ENCODE results near the gene PRSS36.
A peak's percentile ranks its signal among the peaks of the same experiment; 100 is the strongest.

GRCh38 chr16:31094424-31095120 is 55.3 kb downstream of the PRSS36 start, which contains the start of gene VKORC1:
- TF ChIP-seq ZNF211 (tag by site-specific recombination; IDR thresholded peaks at IDR 0.05; ENCODE audit: low read depth) (no peak), CTCF (tag by site-specific recombination; IDR thresholded peaks at IDR 0.05) (no peak), ZBTB48 (tag by site-specific recombination; IDR thresholded peaks at IDR 0.05) (peak; percentile 92), ZNF202 (tag by site-specific recombination; IDR thresholded peaks at IDR 0.05; ENCODE audit: borderline replicate concordance) (no peak), ELK4 (IDR thresholded peaks at IDR 0.05; ENCODE audit: borderline replicate concordance, low read depth, low read length) (no peak), ZNF558 (tag by site-specific recombination; IDR thresholded peaks at IDR 0.05) (no peak; the same call in 1 of the 2 replicates), SETDB1 (IDR thresholded peaks at IDR 0.05; ENCODE audit: insufficient read length, low read length) (no peak), ZNF704 (tag by site-specific recombination; IDR thresholded peaks at IDR 0.05) (no peak), PBX3 (CRISPR knock-in tag; IDR thresholded peaks at IDR 0.05) (peak; percentile 43; the same call in 1 of the 2 replicates), ZNF501 (tag by site-specific recombination; IDR thresholded peaks at IDR 0.05) (peak; percentile 70; the same call in 1 of the 2 replicates), ZNF398 (tag by site-specific recombination; IDR thresholded peaks at IDR 0.05) (no peak), ZNF274 (IDR thresholded peaks at IDR 0.05; ENCODE audit: low read length) (no peak), ZNF274 (tag by site-specific recombination; IDR thresholded peaks at IDR 0.05; ENCODE audit: borderline replicate concordance) (no peak), ZNF214 (tag by site-specific recombination; IDR thresholded peaks at IDR 0.05; ENCODE audit: borderline replicate concordance) (no peak), ZNF660 (tag by site-specific recombination; IDR thresholded peaks at IDR 0.05) (0 out of 2 replicates have a peak, but pooled peaks have one; percentile 45)
